Transverse colon (tissue), 4 donors: Measurements from ENCODE around the gene LARGE1. TPM values are rescaled to one million over a fixed set of nuclear protein-coding genes. Genes with fewer than 3 reads are reported as not detected.

Experiments
- DNase-seq: peaks from one replicate; pipeline ENCODE4 v3.0.0-alpha.2; 2019
- H3K27ac ChIP-seq, 4 donors: fragments of 200-600 bp; sonication (generic); 2 replicates each; pipeline ENCODE4 v1.5.1; 2016 to 2018; ENCODE audit warnings: inconsistent platforms in 4 of 4
- H3K27me3 ChIP-seq: fragments of 200-600 bp; sonication (generic); 2 replicates; pipeline ENCODE4 v1.5.1; 2017; ENCODE audit warnings: inconsistent platforms
- H3K36me3 ChIP-seq, 4 donors: fragments of 200-600 bp; sonication (generic); 2 replicates each; pipeline ENCODE4 v1.5.1; 2017 to 2019; ENCODE audit warnings: inconsistent platforms in 4 of 4
- H3K4me1 ChIP-seq, 4 donors: fragments of 200-600 bp; sonication (generic); 2 replicates each; pipeline ENCODE4 v1.5.1; 2017 to 2020; ENCODE audit warnings: inconsistent platforms in 4 of 4
- H3K4me3 ChIP-seq, 4 donors: fragments of 200-600 bp; sonication (generic); 1 replicate in 1 of 4; 2 replicates in 3 of 4; pipeline versions ENCODE4 v1.5.1 to v1.6.1; 2017 to 2019; ENCODE audit warnings: inconsistent platforms in 4 of 4
- H3K9me3 ChIP-seq, 2 donors: fragments of 200-600 bp; sonication (generic); 2 replicates each; pipeline ENCODE4 v1.5.1; 2017 to 2019; ENCODE audit warnings: inconsistent platforms in 2 of 2
- CTCF ChIP-seq, 5 experiments: fragments of 200-600 bp in 3 of 5; fragments of 450-650 bp in 2 of 5; sonication (generic) in 3 of 5; IDR thresholded peaks; 1 replicate in 2 of 5; 2 replicates in 3 of 5; pipeline ENCODE4 v1.5.1; 2016 to 2017; ENCODE audit warnings: antibody characterized with exemption in 5 of 5, inconsistent platforms in 3 of 5, mild to moderate bottlenecking in 2 of 5, moderate library complexity in 1 of 5
- EP300 ChIP-seq: sonication (generic); formaldehyde crosslinking; IDR thresholded peaks from one replicate; pipeline ENCODE4 v1.6.1; 2017; ENCODE audit warnings: antibody characterized with exemption, low read depth
- POLR2A ChIP-seq: fragments of 450-650 bp; IDR thresholded peaks from one replicate; pipeline ENCODE4 v1.6.1; 2016; ENCODE audit warnings: antibody characterized with exemption, mild to moderate bottlenecking, moderate library complexity
- POLR2AphosphoS5 ChIP-seq, 3 donors: sonication (generic); formaldehyde crosslinking; IDR thresholded peaks; one replicate each; pipeline ENCODE4 v1.6.1; 2016; ENCODE audit warnings: antibody characterized with exemption in 3 of 3
- WGBS, 2 donors: methylation state at CpG; one replicate each; pipeline ENCODE4 v1.1.5; 2018; ENCODE audit warnings: low coverage in 1 of 2; 5-methylcytosine and 5-hydroxymethylcytosine counted together
- in situ Hi-C, 4 donors: fragments of 200-750 bp; cut with MboI; loops; one replicate each; pipeline versions ENCODE4 v1.15.0 to v1.15.1; 2017; ENCODE audit warnings: low sequenced_read_pairs in 3 of 4, low pct_ligation_motif_present in 1 of 4, low pct_unique_long_range_greater_than_20kb in 1 of 4
- intact Hi-C: fragments of 100-400 bp; cut with DNase I; formaldehyde crosslinking; loops from one replicate; pipeline ENCODE4 v1.15.1; 2023; ENCODE audit warnings: low total_unique reads
- total RNA-seq, 4 donors: library from RNA; depleted of rRNA; stranded (reverse); fragments of >200 nt; gene quantifications; one replicate each; pipeline ENCODE4 v1.1.0, GENCODE V29; 2016

The LARGE1 gene
- total RNA-seq, 4 donors from 2014 or later: 46.5 to 304 (median 80.5) TPM

DNA sequence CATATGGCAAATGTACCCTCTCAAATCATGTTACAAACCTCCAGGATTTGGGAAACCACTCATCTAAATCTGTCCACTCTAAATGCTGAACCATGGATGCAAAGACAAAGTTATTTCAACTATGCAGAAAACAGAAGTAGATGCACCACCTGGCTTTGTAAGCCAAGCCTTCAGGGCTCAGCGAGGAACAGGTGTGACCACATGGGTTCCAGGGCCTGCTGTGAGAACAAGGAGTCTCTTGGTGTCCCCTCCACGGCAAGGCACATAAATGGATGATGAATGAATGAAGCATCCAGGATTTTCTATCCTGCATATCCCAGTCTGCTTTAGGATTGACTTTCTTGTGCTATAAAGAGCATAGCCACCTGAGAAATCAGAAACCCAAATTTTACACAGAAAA is 284.5 kb downstream of the LARGE1 start:
- H3K4me3 ChIP-seq: no peak overlapping the region
- no peaks in the 10 kb centered on the region for H3K36me3 ChIP-seq

DNA sequence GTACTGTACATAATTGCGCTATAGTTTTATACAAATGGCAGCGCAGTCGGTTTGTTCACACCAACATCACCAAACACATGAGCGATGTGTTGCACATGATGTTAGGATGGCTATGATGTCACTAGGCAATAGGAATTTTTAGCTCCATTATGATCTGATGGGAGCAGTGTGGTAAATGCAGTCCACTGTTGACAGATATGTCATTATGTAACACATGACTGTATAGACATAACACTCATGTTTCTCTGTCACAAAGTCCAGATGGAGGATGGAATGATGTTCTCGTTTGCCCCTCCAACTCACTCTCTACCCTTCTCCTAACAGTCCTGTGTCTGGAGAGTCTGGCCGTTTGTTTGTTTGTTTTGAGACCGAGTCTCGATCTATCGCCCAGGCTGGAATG is 288.5 kb downstream of the LARGE1 start:
- Histone ChIP-seq H3K36me3 (no peaks in the 10 kb centered on the region), H3K27me3 (no peaks in the 10 kb centered on the region), H3K9me3 (no peaks in the 10 kb centered on the region), H3K27ac (no peak overlapping the region), H3K4me1 (no peaks in the 10 kb centered on the region), H3K4me3 (no peak overlapping the region)
- TF ChIP-seq POLR2A: no peak
- no peak for TF ChIP-seq POLR2AphosphoS5 (IDR thresholded peaks at IDR 0.05)
- no peak for TF ChIP-seq EP300
- no peak for TF ChIP-seq CTCF (IDR thresholded peaks at IDR 0.05)
- intact Hi-C loops: no loop called here
- in situ Hi-C loops: no loop called here
- WGBS, 2 donors: 87 to 93% methylated on average over 9 of the region's 9 CpGs
- DNase-seq: no peak

More for the DNA sequence above, 284.5 kb downstream of the LARGE1 start:
- H3K4me1 ChIP-seq: no peaks in the 10 kb centered on the region
- H3K27me3 ChIP-seq: no peaks in the 10 kb centered on the region
- no peak for DNase-seq
- no peak overlapping the region for H3K27ac ChIP-seq
- intact Hi-C loops: no loop called here
- in situ Hi-C loops: no loop called here
- no peak for TF ChIP-seq POLR2A
- TF ChIP-seq POLR2AphosphoS5 (IDR thresholded peaks at IDR 0.05): no peak
- no peak for TF ChIP-seq CTCF (IDR thresholded peaks at IDR 0.05)
- no peak for TF ChIP-seq EP300
- WGBS, 2 donors: 0 to 39% methylated on average over 1 to 2 of the region's 2 CpGs
- peaks cover 0 to 4% of the 10 kb centered on the region in 2 donors for H3K9me3 ChIP-seq

DNA sequence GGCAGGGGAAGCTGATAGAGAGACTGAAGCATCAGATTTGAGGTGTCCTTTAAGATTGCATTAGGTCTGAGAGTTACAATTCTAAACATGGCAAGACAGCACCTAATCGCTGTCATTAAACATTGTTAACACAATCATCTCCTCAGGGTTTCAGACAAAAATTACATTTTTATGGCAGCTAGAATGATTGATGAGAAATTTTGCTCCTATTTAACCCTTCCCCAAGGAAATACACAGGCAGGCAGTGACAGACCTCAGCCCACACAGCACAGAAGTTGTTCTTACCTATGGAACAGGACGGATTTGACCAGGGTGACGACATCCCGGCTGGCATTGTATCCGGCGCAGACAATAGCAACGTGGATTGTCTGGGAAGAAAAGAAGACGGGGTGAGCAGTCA is 294.3 kb downstream of the LARGE1 start:
- Histone ChIP-seq H3K9me3 (no peaks in the 10 kb centered on the region), H3K27me3 (no peaks in the 10 kb centered on the region), H3K36me3 (peaks cover 0 to 5% (median 0%) of the 10 kb centered on the region in 4 donors), H3K27ac (no peak overlapping the region), H3K4me1 (no peaks in the 10 kb centered on the region), H3K4me3 (no peak overlapping the region)
- 79 to 87% methylated on average over 5 to 8 of the region's 8 CpGs for WGBS, 2 donors
- intact Hi-C loops: no loop called here
- in situ Hi-C loops: no loop called here
- no peak for DNase-seq
- TF ChIP-seq POLR2AphosphoS5 (IDR thresholded peaks at IDR 0.05) (no peak), EP300 (no peak), POLR2A (no peak), CTCF (IDR thresholded peaks at IDR 0.05) (no peak)

GRCh38 chr22:33620085-33620484 is 300.2 kb downstream of the LARGE1 start:
- Histone ChIP-seq H3K4me3 (no peak overlapping the region), H3K27ac (no peak overlapping the region), H3K27me3 (no peaks in the 10 kb centered on the region), H3K9me3 (no peaks in the 10 kb centered on the region), H3K4me1 (no peaks in the 10 kb centered on the region), H3K36me3 (peaks cover 0 to 3% (median 0%) of the 10 kb centered on the region in 4 donors)
- intact Hi-C loops (no loop called here), in situ Hi-C loops (no loop called here)
- 85 to 92% methylated on average over 4 of the region's 4 CpGs for WGBS, 2 donors
- no peak for TF ChIP-seq EP300
- no peak for TF ChIP-seq CTCF (IDR thresholded peaks at IDR 0.05)
- no peak for TF ChIP-seq POLR2A
- no peak for TF ChIP-seq POLR2AphosphoS5 (IDR thresholded peaks at IDR 0.05)
- no peak for DNase-seq
